C4-2B (cell line): ENCODE data around the gene PRTG.

Experiments
- CTCF ChIP-seq: fragments of 450-650 bp; conservative IDR thresholded peaks from 2 replicates; pipeline ENCODE4 v1.5.1; 2017; ENCODE audit warnings: mild to moderate bottlenecking
- ZFX ChIP-seq: fragments of 450-650 bp; IDR thresholded peaks from 2 replicates; pipeline ENCODE4 v1.6.1; 2017

GRCh38 chr15:55654561-55655031 is 88.4 kb downstream of the PRTG start:
- TF ChIP-seq CTCF (no peak), ZFX (no peak)
